Central memory CD8-positive, alpha-beta T cell (primary cell): ENCODE measurements around the gene PAK4.

Experiments used
- ATAC-seq: fragments of 150-1000 bp; cut with Tn5 transposase; replicated peaks from 2 replicates; pipeline ENCODE4 v1.10.0; 2022; ENCODE audit warnings: mild to moderate bottlenecking, moderate FRiP score, moderate number of reproducible peaks; ENCODE audit not compliant: poor library complexity, severe bottlenecking; ENCODE audit errors: extremely low read depth
- DNase-seq, 2 donors: peaks; one replicate each; pipeline ENCODE4 v3.0.0; 2021; ENCODE audit warnings: low spot score in 2 of 2
- H3K27ac Mint-ChIP-seq: one replicate; pipeline ENCODE4 v1.8.0; 2022; ENCODE audit warnings: low read depth, mild to moderate bottlenecking, moderate library complexity, mixed read lengths
- H3K27me3 Mint-ChIP-seq: one replicate; pipeline ENCODE4 v1.8.0; 2022; ENCODE audit warnings: mixed read lengths
- H3K36me3 Mint-ChIP-seq: one replicate; pipeline ENCODE4 v1.8.0; 2022; ENCODE audit warnings: mild to moderate bottlenecking, moderate library complexity, mixed read lengths; ENCODE audit not compliant: insufficient read depth
- H3K4me1 Mint-ChIP-seq: one replicate; pipeline ENCODE4 v1.8.0; 2022; ENCODE audit warnings: mixed read lengths
- H3K4me3 Mint-ChIP-seq: one replicate; pipeline ENCODE4 v1.8.0; 2022; ENCODE audit warnings: mild to moderate bottlenecking, moderate library complexity, mixed read lengths
- H3K9me3 Mint-ChIP-seq: one replicate; pipeline ENCODE4 v1.8.0; 2022; ENCODE audit warnings: mixed read lengths

PAK4 gene

GRCh38 chr19:39157275-39157996, 31.9 kb downstream of the PAK4 start:
- Mint-ChIP-seq H3K9me3 (no peaks in the 10 kb centered on the region), H3K27ac (no peak overlapping the region)
- no peak for DNase-seq

DNA sequence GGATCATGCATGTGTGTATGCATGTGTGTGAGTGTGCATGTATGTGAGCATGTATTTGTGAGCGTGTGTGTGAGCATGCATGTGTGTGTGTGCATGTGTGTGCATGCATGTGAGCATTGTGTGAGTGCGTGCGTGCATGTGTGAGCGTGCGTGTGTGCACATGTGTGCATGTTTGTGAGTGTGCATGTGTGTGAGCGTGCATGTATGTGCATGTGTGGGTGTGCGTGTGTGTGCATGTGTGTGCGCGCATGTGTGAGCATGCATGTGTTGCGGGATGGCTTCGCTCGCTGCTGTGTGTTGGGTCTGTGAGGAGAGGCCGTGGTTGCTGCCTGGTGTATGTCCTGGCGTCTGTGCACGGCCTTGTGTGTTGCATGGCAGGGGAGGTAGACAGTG, 32.4 kb downstream of the PAK4 start:
- no peak for DNase-seq
- peaks cover 2% of the 10 kb centered on the region for H3K36me3 Mint-ChIP-seq
- no peak overlapping the region for H3K4me3 Mint-ChIP-seq
- no peaks in the 10 kb centered on the region for H3K27me3 Mint-ChIP-seq
- H3K4me1 Mint-ChIP-seq: peaks cover 56% of the 10 kb centered on the region
- H3K9me3 Mint-ChIP-seq: no peaks in the 10 kb centered on the region
- no peak for ATAC-seq
- H3K27ac Mint-ChIP-seq: no peak overlapping the region

More at GRCh38 chr19:39157275-39157996, 31.9 kb downstream of the PAK4 start:
- Mint-ChIP-seq H3K4me1 (peaks cover 51% of the 10 kb centered on the region), H3K4me3 (no peak overlapping the region), H3K36me3 (no peaks in the 10 kb centered on the region), H3K27me3 (no peaks in the 10 kb centered on the region)
- no peak for ATAC-seq

DNA sequence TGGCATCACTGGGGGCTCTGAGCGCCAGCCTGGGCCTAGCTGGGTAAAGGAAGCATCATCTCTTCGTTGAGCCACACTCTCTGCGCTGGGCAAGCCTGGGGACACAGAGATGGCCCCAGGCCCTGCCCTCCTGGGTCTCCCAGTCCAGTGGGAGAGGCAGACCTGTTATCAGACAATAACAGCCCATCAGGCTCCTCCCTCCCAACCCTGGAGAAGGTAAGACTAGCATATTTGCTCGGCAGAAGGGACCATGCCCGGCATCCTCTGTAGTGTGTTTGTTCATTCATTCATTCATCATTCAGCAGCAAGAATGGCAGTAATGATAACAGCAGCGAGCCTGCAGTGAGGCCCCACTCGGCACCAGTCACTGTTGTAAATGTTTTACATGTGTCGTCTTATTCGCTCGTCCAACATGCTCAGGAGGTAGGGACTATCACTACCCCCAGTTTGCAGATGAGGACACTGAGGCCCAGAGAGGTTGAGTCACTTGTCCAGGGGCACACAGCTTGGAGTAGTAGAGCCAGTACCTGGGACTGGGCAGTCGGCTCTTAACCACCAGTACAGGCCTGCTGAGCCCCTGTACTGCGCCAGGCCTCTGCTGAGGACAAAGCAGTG, 33.2 kb downstream of the PAK4 start:
- no peak for DNase-seq
- Mint-ChIP-seq H3K9me3 (no peaks in the 10 kb centered on the region), H3K27me3 (no peaks in the 10 kb centered on the region), H3K27ac (no peak overlapping the region), H3K36me3 (peaks cover 2% of the 10 kb centered on the region), H3K4me3 (no peak overlapping the region), H3K4me1 (peaks cover 55% of the 10 kb centered on the region)
- no peak for ATAC-seq

DNA sequence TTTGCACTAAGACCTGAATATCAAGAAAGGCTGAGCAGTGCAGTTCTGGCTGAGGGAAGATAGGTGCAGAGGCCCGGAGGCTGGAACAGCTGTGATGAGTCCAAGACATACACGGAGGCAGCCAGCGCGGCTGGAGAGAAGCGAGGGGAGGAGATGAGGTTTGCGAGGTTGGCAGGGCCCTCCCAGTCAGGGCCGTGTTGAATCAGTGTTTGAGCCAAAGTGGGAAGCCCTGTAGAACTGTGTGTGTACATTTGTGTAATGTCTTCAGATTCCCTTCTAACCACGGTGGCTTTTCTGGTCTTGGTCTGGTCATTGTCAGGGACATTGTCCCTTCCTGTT, 34.9 kb downstream of the PAK4 start:
- H3K27me3 Mint-ChIP-seq: no peaks in the 10 kb centered on the region
- peaks cover 4% of the 10 kb centered on the region for H3K36me3 Mint-ChIP-seq
- no peaks in the 10 kb centered on the region for H3K9me3 Mint-ChIP-seq
- peaks cover 55% of the 10 kb centered on the region for H3K4me1 Mint-ChIP-seq
- peak overlapping the region; percentile 75 for H3K27ac Mint-ChIP-seq
- DNase-seq (no peak), ATAC-seq (no peak)
- H3K4me3 Mint-ChIP-seq: no peak overlapping the region

- ATAC-seq: no peak
- no peaks in the 10 kb centered on the region for H3K9me3 Mint-ChIP-seq
- H3K27ac Mint-ChIP-seq: peak overlapping the region; percentile 75
- H3K4me3 Mint-ChIP-seq: no peak overlapping the region
- H3K4me1 Mint-ChIP-seq: peaks cover 50% of the 10 kb centered on the region
- H3K27me3 Mint-ChIP-seq: no peaks in the 10 kb centered on the region
- peaks cover 4% of the 10 kb centered on the region for H3K36me3 Mint-ChIP-seq
- DNase-seq: no peak
Observed at GRCh38 chr19:39160889-39161672, 35.5 kb downstream of the PAK4 start.

DNA sequence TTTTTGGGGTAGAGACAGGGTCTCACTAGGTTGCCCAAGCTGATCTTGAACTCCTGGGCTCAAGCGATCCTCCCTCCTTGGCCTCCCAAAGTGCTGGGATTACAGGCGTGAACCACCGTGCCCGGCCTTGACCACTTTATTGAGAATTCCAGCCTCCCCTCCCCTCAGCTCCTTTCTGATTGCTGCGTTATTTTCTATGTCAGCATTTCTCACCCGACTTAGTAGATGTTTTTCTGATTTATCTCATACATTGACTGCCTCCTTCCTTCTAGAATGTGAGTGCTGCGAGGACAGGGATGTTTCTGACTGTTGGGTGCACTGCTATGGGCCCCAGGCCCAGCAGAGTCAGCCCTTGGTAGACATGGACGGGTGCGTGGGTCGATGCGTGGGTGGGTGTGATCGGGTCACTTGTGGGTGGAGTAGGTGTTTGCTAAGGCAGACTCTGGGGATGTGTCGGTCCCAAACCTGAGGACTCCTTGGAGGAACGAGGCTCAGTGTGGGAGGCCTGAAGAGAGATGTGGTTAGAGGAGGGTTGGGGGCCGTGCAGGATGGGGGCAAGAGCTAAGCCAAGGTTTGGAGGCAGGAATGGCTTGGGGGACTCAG, 37.0 kb downstream of the PAK4 start:
- Mint-ChIP-seq H3K4me3 (no peak overlapping the region), H3K27me3 (no peaks in the 10 kb centered on the region), H3K4me1 (peaks cover 41% of the 10 kb centered on the region), H3K27ac (peak overlapping the region; percentile 83), H3K9me3 (no peaks in the 10 kb centered on the region), H3K36me3 (peaks cover 4% of the 10 kb centered on the region)
- ATAC-seq (no peak), DNase-seq (no peak)

- H3K4me3 Mint-ChIP-seq: no peak overlapping the region
- no peak for ATAC-seq
- no peaks in the 10 kb centered on the region for H3K9me3 Mint-ChIP-seq
- no peaks in the 10 kb centered on the region for H3K27me3 Mint-ChIP-seq
- peaks cover 30% of the 10 kb centered on the region for H3K4me1 Mint-ChIP-seq
- no peak for DNase-seq
- H3K27ac Mint-ChIP-seq: peak overlapping the region; percentile 65
- H3K36me3 Mint-ChIP-seq: peaks cover 4% of the 10 kb centered on the region
Observed at GRCh38 chr19:39163621-39164020, 38.0 kb downstream of the PAK4 start.

- H3K4me1 Mint-ChIP-seq: peaks cover 24% of the 10 kb centered on the region
- no peaks in the 10 kb centered on the region for H3K9me3 Mint-ChIP-seq
- H3K27ac Mint-ChIP-seq: peak overlapping the region; percentile 65
- no peak for DNase-seq
- H3K4me3 Mint-ChIP-seq: no peak overlapping the region
- no peaks in the 10 kb centered on the region for H3K27me3 Mint-ChIP-seq
- H3K36me3 Mint-ChIP-seq: peaks cover 4% of the 10 kb centered on the region
- no peak for ATAC-seq
Observed at GRCh38 chr19:39164289-39164688, 38.7 kb downstream of the PAK4 start.

DNA sequence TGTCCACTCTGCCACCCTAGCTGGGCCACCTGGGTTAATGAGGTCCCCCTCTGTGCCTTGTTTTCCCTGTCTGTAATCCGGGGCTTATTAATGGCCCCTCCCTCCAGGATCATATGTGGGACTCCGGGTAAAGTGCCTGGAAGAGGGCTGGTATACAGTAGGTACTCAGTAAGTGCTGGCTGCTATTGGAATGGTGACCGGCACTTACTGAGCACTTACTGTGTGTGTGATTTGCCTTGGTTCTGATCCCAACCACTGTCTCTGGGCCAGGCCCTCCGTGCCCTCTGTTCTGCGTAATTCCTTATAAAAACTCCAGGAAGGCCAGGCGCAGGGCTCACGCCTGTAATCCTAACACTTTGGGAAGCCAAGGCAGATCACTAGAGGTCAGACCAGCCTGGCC, 40.3 kb downstream of the PAK4 start:
- H3K27me3 Mint-ChIP-seq: no peaks in the 10 kb centered on the region
- H3K4me3 Mint-ChIP-seq: no peak overlapping the region
- no peak for ATAC-seq
- DNase-seq: no peak
- peaks cover 8% of the 10 kb centered on the region for H3K36me3 Mint-ChIP-seq
- no peak overlapping the region for H3K27ac Mint-ChIP-seq
- H3K4me1 Mint-ChIP-seq: peaks cover 14% of the 10 kb centered on the region
- no peaks in the 10 kb centered on the region for H3K9me3 Mint-ChIP-seq

GRCh38 chr19:39166571-39167391, 41.2 kb downstream of the PAK4 start:
- Mint-ChIP-seq H3K4me3 (no peak overlapping the region), H3K27ac (no peak overlapping the region), H3K4me1 (peaks cover 14% of the 10 kb centered on the region), H3K9me3 (no peaks in the 10 kb centered on the region), H3K36me3 (peaks cover 8% of the 10 kb centered on the region), H3K27me3 (no peaks in the 10 kb centered on the region)
- ATAC-seq: no peak
- DNase-seq: no peak

- Mint-ChIP-seq H3K4me3 (no peak overlapping the region), H3K27ac (no peak overlapping the region), H3K4me1 (peaks cover 10% of the 10 kb centered on the region), H3K27me3 (no peaks in the 10 kb centered on the region), H3K9me3 (no peaks in the 10 kb centered on the region), H3K36me3 (peaks cover 8% of the 10 kb centered on the region)
- DNase-seq (no peak), ATAC-seq (no peak)
Observed at GRCh38 chr19:39167461-39168257, 42.1 kb downstream of the PAK4 start.
